GM23338 (cell line): ENCODE results near the gene SUSD2.

Source experiments
- CTCF ChIP-seq, 2 experiments: fragments of 200-600 bp in 1 of 2; sonication (generic) in 1 of 2; conservative IDR thresholded peaks; 2 replicates each; pipeline versions ENCODE4 v1.5.1 to v1.6.1; 2016 to 2017; ENCODE audit warnings: antibody characterized with exemption in 2 of 2, low read depth in 2 of 2, mild to moderate bottlenecking in 2 of 2, moderate library complexity in 1 of 2
- EZH2 ChIP-seq: fragments of 200-600 bp; sonication (generic); IDR thresholded peaks from one replicate; pipeline ENCODE4 v1.8.0; 2017; ENCODE audit warnings: antibody characterized with exemption, mild to moderate bottlenecking, low read depth; ENCODE audit not compliant: unreplicated experiment
- POLR2AphosphoS5 ChIP-seq: IDR thresholded peaks from 2 replicates; pipeline ENCODE4 v1.6.1; 2016; ENCODE audit warnings: antibody characterized with exemption, low read depth

- peak; percentile 65 to 96 for TF ChIP-seq CTCF (conservative IDR thresholded peaks at IDR 0.05; ENCODE audit: low read depth in 2 of 2)
- TF ChIP-seq POLR2AphosphoS5 = no peak
- TF ChIP-seq EZH2 = no peak
These were observed 8.2 kb downstream of the SUSD2 start for GRCh38 chr22:24189249-24190158.
